Activated T-cell treated with anti-CD3 and anti-CD28 coated beads, Interleukin-2, amount 50 U/mL, for 72 hours (primary cell): ENCODE measurements around the gene NOC4L. TPM values are rescaled to one million over a fixed set of nuclear protein-coding genes. Genes with fewer than 3 reads are reported as not detected.

Source experiments
- ATAC-seq, 2 donors: fragments of 150-1000 bp; cut with Tn5 transposase; replicated peaks in 1 of 2; 2 replicates each; pipeline ENCODE4 v1.10.0; 2021; ENCODE audit warnings: moderate library complexity in 2 of 2, mild to moderate bottlenecking in 1 of 2
- DNase-seq, 2 donors: peaks; one replicate each; pipeline ENCODE4 v3.0.0; 2021 to 2022; ENCODE audit warnings: mixed read lengths in 1 of 2
- H3K27ac Mint-ChIP-seq: one replicate; pipeline ENCODE4 v1.8.0; 2022; ENCODE audit warnings: mild to moderate bottlenecking, moderate library complexity, mixed read lengths
- H3K27me3 Mint-ChIP-seq: one replicate; pipeline ENCODE4 v1.8.0; 2022; ENCODE audit warnings: low read depth, mixed read lengths
- H3K36me3 Mint-ChIP-seq, 2 donors: one replicate each; pipeline ENCODE4 v1.8.0; 2022; ENCODE audit warnings: mixed read lengths in 2 of 2, mild to moderate bottlenecking in 1 of 2; ENCODE audit not compliant: insufficient read depth in 2 of 2
- H3K4me1 Mint-ChIP-seq: one replicate; pipeline ENCODE4 v1.8.0; 2022; ENCODE audit warnings: low read depth, mixed read lengths
- H3K4me3 Mint-ChIP-seq, 2 donors: one replicate each; pipeline ENCODE4 v1.8.0; 2022; ENCODE audit warnings: mild to moderate bottlenecking in 2 of 2, mixed read lengths in 2 of 2, moderate library complexity in 2 of 2
- H3K9me3 Mint-ChIP-seq, 2 donors: one replicate each; pipeline ENCODE4 v1.8.0; 2022; ENCODE audit warnings: mixed read lengths in 2 of 2
- total RNA-seq, 2 donors: library from RNA; stranded (reverse); gene quantifications; one replicate each; pipeline ENCODE4 v1.2.3, GENCODE V29; 2022

NOC4L gene
- total RNA-seq, 2 donors from 2014 or later, result 19.4 to 21.2 TPM

DNA sequence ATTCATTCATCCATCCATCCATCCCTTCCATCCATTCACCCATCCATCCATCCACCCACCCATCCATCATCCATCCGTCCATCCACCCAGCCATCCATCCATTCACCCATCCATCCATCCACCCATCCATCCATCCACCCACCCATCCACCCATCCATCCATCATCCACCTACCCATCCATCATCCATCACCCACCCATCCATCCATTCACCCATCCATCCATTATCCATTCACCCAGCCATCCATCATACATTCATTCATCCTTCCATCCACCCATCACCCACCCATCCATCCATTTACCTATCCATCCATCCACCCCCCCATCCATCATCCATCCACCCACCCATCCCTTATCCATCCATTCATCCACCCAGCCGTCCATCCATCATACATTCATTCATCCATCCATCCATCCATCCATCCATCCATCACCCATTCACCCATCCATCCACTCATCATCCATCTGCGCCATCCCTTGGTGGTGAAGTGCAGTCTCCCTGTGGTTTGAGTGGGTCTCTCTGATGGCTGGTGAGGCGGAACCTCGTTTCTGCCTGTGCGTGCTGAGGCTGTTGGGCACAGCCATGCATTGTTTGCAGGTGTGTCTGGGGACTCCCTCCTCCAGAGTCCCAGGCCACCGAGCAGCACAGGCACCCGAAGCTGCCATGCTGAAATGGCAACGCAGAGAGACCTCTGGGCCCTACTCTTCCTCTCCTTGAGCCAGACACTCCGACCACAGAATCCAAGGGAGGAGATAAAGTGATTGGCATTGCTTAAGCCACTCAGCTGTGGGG lies 22.7 kb downstream of the NOC4L start:
- DNase-seq (no peak), ATAC-seq (no peak)
- Mint-ChIP-seq H3K27ac (no peak overlapping the region), H3K4me1 (peaks cover 12% of the 10 kb centered on the region), H3K9me3 (peaks cover 6 to 9% of the 10 kb centered on the region in 2 donors), H3K4me3 (no peak overlapping the region), H3K27me3 (peaks cover 10% of the 10 kb centered on the region), H3K36me3 (peaks cover 2 to 4% of the 10 kb centered on the region in 2 donors)

DNA sequence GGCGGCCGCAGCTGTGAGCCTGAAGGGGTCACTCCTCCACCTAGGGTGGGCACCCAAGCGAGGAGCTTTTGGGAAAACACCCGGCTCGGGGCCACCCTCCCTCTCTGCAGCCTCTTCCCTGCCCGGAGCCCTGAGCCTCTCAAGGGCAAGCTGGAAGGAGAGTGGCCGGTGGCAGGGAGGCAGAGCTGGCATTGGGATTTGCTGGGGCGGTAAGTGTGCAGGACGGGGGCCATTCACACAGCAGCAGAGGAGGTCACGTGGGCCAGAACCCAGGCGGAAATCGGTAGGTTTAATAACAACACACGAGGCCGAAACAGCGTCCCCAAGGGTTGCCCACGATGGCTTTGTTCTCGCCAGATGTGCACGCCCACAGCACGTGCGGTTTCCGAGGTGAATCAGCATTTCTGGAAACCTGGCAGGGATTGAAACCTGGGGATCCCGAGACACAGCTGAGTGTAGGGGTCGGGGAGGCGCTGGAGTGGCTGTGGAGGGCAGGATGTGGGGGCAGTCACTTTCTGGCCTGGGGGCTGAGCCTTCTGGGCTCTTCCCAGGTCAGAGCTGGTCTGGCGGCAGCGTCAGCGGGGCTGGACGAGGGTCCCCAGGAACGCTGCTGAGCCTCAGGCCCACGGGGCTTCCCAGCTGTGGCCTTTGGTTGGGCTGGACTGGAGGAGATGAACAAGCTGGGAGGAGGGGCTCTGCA lies 23.5 kb downstream of the NOC4L start:
- ATAC-seq (no peak), DNase-seq (no peak)
- peaks cover 14% of the 10 kb centered on the region for H3K27me3 Mint-ChIP-seq
- H3K36me3 Mint-ChIP-seq, result peaks cover 2 to 4% of the 10 kb centered on the region in 2 donors
- H3K9me3 Mint-ChIP-seq, result peaks cover 6 to 9% of the 10 kb centered on the region in 2 donors
- H3K4me3 Mint-ChIP-seq, result no peak overlapping the region
- H3K4me1 Mint-ChIP-seq, result peaks cover 16% of the 10 kb centered on the region
- no peak overlapping the region for H3K27ac Mint-ChIP-seq

DNA sequence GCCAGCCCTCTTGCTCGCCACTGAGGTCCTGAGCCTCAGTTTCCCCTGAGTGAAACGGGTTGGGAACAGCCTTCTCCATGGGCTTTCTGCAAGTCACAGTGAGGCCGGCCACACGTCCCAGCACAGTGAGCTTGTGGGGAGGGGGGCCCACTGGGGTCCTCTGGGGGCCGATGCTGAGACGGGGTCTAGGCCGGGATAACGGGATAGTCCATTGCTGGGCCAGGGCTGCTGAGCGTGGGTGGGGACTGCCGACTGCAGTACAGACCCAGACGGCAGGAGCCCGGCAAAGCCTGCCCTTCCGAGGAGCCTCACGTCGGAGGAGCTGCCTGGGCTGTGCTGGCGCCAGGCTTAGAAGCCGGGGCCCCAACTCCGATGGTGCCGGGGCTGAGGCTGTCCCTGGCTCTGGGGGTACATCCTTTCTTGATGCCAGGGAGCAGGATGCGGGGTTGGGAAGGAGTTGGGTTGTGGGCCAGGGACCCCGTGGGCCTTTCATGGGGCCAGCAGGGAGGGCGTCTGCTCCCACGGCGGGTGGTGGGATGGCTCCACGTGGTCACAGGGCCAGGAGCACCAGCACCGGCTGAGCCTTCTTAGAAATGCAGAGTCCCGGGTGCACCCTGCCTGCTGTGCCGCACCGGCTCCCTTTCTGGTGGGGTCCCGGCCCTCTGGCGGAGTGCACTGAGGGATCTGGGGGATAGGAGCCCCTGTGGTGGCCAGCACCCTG lies 24.2 kb downstream of the NOC4L start:
- peaks cover 2 to 4% of the 10 kb centered on the region in 2 donors for H3K36me3 Mint-ChIP-seq
- H3K9me3 Mint-ChIP-seq, result peaks cover 6 to 9% of the 10 kb centered on the region in 2 donors
- H3K27ac Mint-ChIP-seq, result no peak overlapping the region
- peaks cover 23% of the 10 kb centered on the region for H3K4me1 Mint-ChIP-seq
- ATAC-seq (no peak), DNase-seq (no peak)
- peaks cover 21% of the 10 kb centered on the region for H3K27me3 Mint-ChIP-seq
- no peak overlapping the region for H3K4me3 Mint-ChIP-seq

DNA sequence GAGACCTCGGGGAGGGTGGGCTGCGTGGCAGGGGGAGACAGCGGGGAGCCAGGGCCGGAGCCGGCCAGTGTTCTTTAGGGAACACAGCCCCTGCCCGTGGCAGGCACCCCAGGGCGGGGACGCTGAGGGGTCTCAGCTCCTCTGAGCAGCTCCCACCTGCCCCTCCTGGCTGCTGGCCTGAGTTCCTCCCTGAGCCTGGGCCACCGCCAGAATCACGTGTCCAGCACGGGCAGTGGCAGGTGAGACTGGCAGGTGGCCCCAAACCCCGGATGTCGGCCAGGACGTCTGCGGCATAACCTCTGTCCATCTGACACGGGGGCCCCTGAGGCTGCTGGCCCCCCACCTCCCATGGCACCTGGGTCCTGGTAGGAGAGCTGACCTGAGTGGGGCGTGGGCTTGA lies 25.1 kb downstream of the NOC4L start:
- peaks cover 16% of the 10 kb centered on the region for H3K27me3 Mint-ChIP-seq
- peaks cover 22% of the 10 kb centered on the region for H3K4me1 Mint-ChIP-seq
- no peak for ATAC-seq
- peaks cover 2 to 4% of the 10 kb centered on the region in 2 donors for H3K36me3 Mint-ChIP-seq
- peaks cover 6 to 9% of the 10 kb centered on the region in 2 donors for H3K9me3 Mint-ChIP-seq
- no peak overlapping the region for H3K4me3 Mint-ChIP-seq
- no peak overlapping the region for H3K27ac Mint-ChIP-seq
- no peak for DNase-seq

DNA sequence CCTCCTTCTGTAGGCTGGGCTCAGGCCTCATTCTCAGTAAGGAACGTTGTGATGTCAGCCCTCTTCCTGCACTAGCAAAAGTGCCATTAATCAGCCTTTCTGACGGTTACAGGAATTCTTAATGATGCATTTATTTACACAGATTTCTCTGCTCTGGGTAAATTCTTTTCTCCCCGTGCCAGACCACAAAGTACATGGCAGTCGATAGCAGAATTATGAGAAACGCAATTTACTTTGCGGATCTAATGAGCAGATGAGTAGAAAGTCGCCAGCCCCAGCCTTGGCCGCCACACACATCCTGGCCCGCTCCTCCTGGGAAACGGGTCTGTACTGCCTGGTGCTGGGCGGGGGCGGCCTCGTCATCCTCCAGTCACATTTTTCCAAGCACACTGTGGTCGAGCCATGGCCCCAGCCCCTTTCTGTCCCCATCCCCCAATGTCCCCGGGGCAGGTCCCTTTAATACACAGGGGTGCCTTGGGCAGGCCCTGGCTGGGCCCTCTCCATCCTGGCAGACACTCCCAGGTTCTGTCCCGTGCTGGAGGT lies 25.9 kb downstream of the NOC4L start:
- Mint-ChIP-seq H3K9me3 (peaks cover 6 to 9% of the 10 kb centered on the region in 2 donors), H3K4me3 (no peak overlapping the region), H3K27me3 (peaks cover 12% of the 10 kb centered on the region), H3K4me1 (peaks cover 26% of the 10 kb centered on the region), H3K27ac (no peak overlapping the region), H3K36me3 (peaks cover 2 to 4% of the 10 kb centered on the region in 2 donors)
- DNase-seq (no peak), ATAC-seq (no peak)

DNA sequence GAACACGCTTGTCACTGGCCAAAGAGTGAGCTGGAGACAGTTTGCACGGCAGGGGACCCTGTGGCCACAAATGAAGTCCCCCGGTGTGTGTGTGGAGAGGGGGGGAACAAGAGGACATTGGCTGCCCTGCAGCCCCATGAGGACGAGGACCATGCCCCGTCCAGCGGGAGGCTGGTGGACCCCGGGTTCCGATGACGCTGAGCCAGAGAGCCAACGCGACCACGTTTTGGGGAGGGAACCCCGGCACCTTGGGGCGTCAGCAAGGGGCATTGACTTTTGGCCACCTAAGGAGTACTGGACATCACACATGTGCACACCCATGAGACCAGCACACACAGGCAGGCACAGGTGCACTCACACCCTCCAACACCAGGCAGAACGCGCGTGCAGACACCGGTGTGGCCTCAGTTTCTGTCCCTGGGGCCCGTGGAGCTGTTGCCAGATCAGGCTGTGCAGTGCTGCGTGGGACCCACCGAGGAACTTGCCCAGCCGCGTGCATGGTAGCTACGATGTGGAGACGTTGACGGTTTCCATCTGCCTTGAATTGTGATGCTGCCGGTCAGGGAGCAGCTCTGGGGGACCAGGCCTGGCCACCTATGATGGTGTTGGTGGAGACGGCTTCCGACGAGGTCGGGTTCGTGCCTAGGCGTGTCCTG lies 26.5 kb downstream of the NOC4L start:
- Mint-ChIP-seq H3K4me1 (peaks cover 26% of the 10 kb centered on the region), H3K9me3 (peaks cover 6 to 9% of the 10 kb centered on the region in 2 donors), H3K27ac (no peak overlapping the region), H3K4me3 (no peak overlapping the region), H3K27me3 (peaks cover 12% of the 10 kb centered on the region), H3K36me3 (peaks cover 2 to 4% of the 10 kb centered on the region in 2 donors)
- DNase-seq (no peak), ATAC-seq (no peak)

DNA sequence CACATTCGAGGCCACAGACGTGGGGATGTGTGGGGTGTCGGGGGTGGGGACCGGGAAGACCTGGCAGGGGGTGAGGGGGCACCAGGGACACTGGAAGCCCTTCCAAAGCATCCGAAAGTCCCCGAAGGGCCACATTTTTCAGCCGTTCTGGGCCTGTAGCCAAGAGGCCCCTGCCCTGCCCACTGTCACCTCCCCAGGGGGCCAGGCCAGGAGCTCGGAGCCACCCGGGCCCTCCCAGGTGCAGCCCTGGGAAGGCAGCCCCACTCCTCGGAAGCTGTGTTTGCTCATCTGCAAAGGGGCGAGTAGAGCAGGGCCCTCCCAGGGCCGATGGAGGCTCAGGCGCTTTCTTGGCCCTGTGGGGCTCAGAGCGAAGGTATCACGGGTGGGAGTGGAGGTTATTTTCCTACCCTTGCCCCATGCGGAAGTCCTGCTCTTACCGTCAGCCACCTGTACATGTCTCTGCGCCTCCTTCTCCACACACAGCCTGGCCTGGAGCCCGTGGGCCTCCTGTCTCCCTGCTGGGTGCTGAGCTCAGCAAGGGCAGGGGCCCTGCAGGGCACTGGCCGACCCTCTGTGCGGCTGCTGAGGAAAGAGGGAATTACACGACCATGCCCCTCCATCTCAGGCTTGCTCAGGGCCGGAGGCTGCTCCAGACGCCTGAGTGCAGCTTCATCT lies 27.2 kb downstream of the NOC4L start:
- DNase-seq (no peak), ATAC-seq (peak in 1 of 2 donors; percentile 20)
- Mint-ChIP-seq H3K27ac (no peak overlapping the region), H3K27me3 (peaks cover 12% of the 10 kb centered on the region), H3K4me1 (peaks cover 26% of the 10 kb centered on the region), H3K36me3 (no peaks in the 10 kb centered on the region), H3K9me3 (peaks cover 6% of the 10 kb centered on the region in 2 donors), H3K4me3 (no peak overlapping the region)

DNA sequence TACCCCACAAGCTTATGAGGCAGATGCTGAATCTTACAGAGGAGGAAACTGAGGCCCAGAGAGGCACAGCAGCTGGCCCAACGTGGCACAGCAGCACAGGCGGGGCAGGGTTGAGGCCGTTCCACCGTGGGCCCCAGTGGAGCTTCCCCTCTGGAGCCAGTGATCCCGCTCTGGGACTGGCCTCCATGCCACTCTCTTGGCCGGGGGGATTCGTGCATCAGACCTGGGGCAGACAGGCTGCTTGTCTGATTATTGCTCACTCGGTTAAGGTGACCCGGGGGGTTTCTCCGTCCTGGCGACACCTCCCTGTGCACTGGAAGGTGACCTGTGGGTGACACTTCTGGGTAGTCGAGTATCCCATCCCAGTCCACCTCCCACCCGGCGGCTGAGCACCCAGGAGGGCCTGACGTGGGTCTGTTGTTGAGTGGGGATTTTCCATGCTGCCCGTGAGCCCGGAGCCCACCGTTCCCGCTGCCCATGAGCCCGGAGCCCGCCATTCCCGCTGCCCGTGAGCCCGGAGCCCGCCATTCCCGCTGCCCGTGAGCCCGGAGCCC lies 27.8 kb downstream of the NOC4L start:
- Mint-ChIP-seq H3K4me3 (no peak overlapping the region), H3K27me3 (peaks cover 12% of the 10 kb centered on the region), H3K27ac (no peak overlapping the region), H3K36me3 (no peaks in the 10 kb centered on the region), H3K4me1 (peaks cover 26% of the 10 kb centered on the region), H3K9me3 (peaks cover under 1% of the 10 kb centered on the region in 2 donors)
- ATAC-seq (no peak), DNase-seq (no peak)

DNA sequence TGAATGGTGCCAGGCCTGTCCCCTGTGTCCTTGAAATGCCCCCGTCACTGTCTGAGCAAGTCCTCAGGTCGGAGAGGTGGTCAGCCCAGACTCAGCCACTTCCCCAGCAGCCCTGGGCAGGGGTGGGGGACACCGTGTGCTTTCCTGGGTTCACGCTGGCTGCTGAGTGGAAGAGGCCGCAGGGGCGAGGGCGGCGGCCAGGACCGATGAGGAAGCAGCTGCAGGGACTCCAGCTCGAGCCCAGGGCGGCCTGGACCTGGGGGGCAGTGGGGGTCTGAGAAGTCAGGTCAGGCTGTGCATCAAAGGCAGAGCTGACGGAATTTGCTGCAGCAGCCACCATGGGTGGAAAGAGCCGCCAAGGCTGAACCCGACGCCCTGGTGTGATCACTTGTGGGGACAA lies 28.4 kb downstream of the NOC4L start:
- Mint-ChIP-seq H3K4me1 (peaks cover 23% of the 10 kb centered on the region), H3K36me3 (no peaks in the 10 kb centered on the region), H3K27me3 (peaks cover 12% of the 10 kb centered on the region), H3K4me3 (no peak overlapping the region), H3K9me3 (no peaks in the 10 kb centered on the region), H3K27ac (no peak overlapping the region)
- no peak for ATAC-seq
- DNase-seq, result no peak

DNA sequence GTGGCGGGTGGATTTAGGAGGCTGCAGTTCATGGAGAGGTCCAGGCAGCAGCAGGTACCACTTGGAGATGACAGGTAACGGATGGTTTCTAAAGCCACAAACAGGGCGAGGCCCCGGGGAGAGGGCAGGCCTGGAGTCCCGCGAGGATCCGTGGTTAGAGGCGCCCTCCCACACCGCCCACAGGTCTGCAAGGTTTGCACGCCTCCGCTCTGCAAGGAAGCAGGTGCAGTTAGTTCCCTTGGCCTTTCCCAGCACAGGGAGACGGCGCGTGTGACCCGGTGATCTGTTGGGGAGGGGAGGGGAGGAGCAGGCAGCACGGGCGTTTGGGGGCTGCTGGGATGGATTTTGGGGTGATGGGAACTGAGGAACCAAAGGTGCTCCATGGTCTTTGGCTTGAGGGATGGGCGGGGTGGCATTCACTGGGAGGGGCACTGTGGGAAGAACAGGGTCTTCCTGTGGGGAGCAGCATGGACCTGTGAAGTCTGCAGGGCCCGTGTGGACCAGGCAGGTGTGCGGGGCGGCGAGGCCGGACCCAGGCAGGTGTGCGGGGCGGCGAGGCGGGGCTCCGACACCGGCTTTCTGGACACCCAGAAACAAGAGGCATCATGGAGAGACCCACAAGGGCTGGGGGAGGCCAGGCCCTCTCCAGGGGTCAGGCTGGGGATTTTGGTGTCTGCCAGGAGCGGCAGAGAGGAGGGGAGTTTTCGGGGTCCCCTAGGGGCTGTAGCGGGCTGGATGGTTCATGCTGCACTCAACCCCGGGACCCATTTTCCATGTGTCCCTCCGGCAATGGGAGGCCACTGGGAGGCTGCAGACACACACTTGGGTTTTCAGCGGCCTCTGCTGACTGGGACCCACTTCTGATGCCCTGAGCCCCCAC lies 29.1 kb downstream of the NOC4L start:
- H3K4me1 Mint-ChIP-seq, result peaks cover 26% of the 10 kb centered on the region
- H3K27ac Mint-ChIP-seq, result no peak overlapping the region
- no peak overlapping the region for H3K4me3 Mint-ChIP-seq
- DNase-seq (no peak), ATAC-seq (no peak)
- H3K36me3 Mint-ChIP-seq, result no peaks in the 10 kb centered on the region
- no peaks in the 10 kb centered on the region for H3K9me3 Mint-ChIP-seq
- H3K27me3 Mint-ChIP-seq, result peaks cover 12% of the 10 kb centered on the region

DNA sequence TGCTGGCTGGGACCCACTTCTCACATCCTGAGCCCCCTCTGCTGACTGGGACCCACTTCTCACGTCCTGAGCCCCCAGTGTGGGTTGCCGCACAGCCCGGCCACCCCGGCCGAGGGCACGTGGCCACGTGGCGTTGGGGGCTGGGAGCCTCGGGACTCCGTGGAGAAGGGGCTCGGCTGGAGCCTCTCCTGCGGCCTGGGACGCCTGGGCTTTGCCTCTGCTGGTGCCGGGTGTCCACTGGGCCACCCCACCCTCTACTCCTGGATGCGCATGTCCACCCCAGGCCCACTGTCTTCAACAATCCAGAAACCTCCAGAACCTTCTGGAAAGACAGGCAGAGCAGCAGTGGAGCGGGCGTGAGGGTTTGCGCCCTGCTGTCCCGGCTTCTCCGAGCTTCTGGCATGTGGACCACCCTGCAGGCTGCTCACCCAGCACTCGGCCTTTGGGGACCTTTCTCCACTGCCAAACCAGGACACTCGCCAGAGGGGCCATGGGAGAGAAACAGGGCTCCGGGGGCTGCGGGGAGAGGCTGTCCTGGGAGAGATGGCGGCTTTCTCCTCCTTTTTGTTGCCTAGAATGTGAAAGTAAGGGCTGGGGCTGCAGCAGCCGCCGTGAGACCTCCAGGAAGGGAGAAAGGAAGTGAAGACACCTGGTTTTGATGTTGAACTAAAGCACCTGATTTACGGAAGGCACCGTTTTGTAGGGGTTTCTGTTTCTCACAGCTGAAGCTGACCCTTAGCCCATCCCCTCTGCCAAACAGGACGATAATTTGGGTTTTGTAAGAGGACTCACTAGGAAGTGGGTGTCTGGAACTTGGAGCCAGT lies 30.0 kb downstream of the NOC4L start:
- Mint-ChIP-seq H3K27me3 (peaks cover 12% of the 10 kb centered on the region), H3K36me3 (no peaks in the 10 kb centered on the region), H3K4me3 (no peak overlapping the region), H3K9me3 (no peaks in the 10 kb centered on the region), H3K27ac (no peak overlapping the region), H3K4me1 (peaks cover 35% of the 10 kb centered on the region)
- DNase-seq (no peak), ATAC-seq (no peak)
